Activated B cell treated with CpG ODN at 0.5 μM for 24 hours (primary cell): ENCODE results near the gene RFC2. TPM values are rescaled to one million over a fixed set of nuclear protein-coding genes. Genes with fewer than 3 reads are reported as not detected.
"Not testable (repeated sequence)": the region's sequence is repeated elsewhere in the genome, so short reads cannot be mapped to it uniquely, and the experiment has no call there.

Experiments
- ATAC-seq: fragments of 200-7000 bp; cut with Tn5 transposase; one replicate; pipeline ENCODE4 v1.10.0; 2021; ENCODE audit warnings: low read depth, mild to moderate bottlenecking, moderate library complexity
- CTCF ChIA-PET: fragments of 350-600 bp; sonication (Branson Sonifier 250); formaldehyde crosslinking; loops from one replicate; lab custom pipeline; 2021; ENCODE audit warnings: antibody characterized with exemption; lab: Charles Lee
- POLR2A ChIA-PET: fragments of 350-600 bp; sonication (Branson Sonifier 250); formaldehyde crosslinking; loops from one replicate; lab custom pipeline; 2021; ENCODE audit warnings: antibody characterized with exemption; lab: Charles Lee
- DNase-seq: peaks from one replicate; pipeline ENCODE4 v3.0.0; 2022
- H3K27ac Mint-ChIP-seq: one replicate; pipeline ENCODE4 v1.8.0; 2020; ENCODE audit warnings: mixed read lengths
- H3K27me3 Mint-ChIP-seq: one replicate; pipeline ENCODE4 v1.8.0; 2021; ENCODE audit warnings: mixed read lengths
- H3K36me3 Mint-ChIP-seq: one replicate; pipeline ENCODE4 v1.8.0; 2021; ENCODE audit warnings: low read depth, mixed read lengths
- H3K4me1 Mint-ChIP-seq: one replicate; pipeline ENCODE4 v1.8.0; 2021; ENCODE audit warnings: mixed read lengths
- H3K4me3 Mint-ChIP-seq: one replicate; pipeline ENCODE4 v1.8.0; 2020; ENCODE audit warnings: mild to moderate bottlenecking, mixed read lengths
- H3K9me3 Mint-ChIP-seq: one replicate; pipeline ENCODE4 v1.8.0; 2020; ENCODE audit warnings: mixed read lengths
- intact Hi-C: fragments of 100-400 bp; cut with micrococcal nuclease; formaldehyde crosslinking; loops from one replicate; pipeline ENCODE4 v1.15.1; 2024
- total RNA-seq: library from RNA; stranded (reverse); gene quantifications from 2 replicates; pipeline ENCODE4 v1.2.3, GENCODE V29; 2022
- TF ChIP-seq, protein P1 (sequence below): fragments of 200-600 bp; IDR thresholded peaks from one replicate; pipeline ENCODE4 v1.8.0; 2022; ENCODE audit warnings: antibody characterized with exemption, mild to moderate bottlenecking

The RFC2 gene
- total RNA-seq, 1 donor from 2014 or later: 44.0 TPM

DNA sequence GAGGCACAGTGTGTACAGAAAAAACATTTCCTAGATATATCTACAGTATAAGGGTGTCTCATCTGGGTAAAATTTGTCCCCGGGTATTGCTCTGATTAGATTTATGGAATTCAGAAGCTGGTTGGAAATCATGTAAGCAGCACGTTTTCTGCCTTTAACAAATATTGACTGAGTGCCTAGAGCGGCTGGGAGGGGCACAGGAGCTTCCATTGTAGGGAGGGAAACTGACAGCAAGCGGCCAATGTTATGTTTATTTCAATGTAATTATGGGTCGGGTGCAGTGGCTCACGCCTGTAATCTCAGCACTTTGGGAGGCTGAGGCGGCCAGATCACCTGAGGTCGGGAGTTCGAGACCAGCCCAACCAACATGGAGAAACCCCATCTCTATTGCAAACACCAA is 4.4 kb upstream of the RFC2 start:
- no peak overlapping the region for H3K27ac Mint-ChIP-seq
- peaks cover 8% of the 10 kb centered on the region for H3K36me3 Mint-ChIP-seq
- ATAC-seq (no peak), DNase-seq (no peak)
- intact Hi-C loops: no loop called here
- no peaks in the 10 kb centered on the region for H3K9me3 Mint-ChIP-seq
- ChIA-PET CTCF (no interaction called here), POLR2A (interaction anchor here (0.9 to 3.2 kb wide), 3 partner anchors 26 to 48 kb away, joined by 5 to 9 read pairs (median 9); partner anchors contain the start of gene LAT2)
- H3K27me3 Mint-ChIP-seq: no peaks in the 10 kb centered on the region
- TF ChIP-seq, protein P1, sequence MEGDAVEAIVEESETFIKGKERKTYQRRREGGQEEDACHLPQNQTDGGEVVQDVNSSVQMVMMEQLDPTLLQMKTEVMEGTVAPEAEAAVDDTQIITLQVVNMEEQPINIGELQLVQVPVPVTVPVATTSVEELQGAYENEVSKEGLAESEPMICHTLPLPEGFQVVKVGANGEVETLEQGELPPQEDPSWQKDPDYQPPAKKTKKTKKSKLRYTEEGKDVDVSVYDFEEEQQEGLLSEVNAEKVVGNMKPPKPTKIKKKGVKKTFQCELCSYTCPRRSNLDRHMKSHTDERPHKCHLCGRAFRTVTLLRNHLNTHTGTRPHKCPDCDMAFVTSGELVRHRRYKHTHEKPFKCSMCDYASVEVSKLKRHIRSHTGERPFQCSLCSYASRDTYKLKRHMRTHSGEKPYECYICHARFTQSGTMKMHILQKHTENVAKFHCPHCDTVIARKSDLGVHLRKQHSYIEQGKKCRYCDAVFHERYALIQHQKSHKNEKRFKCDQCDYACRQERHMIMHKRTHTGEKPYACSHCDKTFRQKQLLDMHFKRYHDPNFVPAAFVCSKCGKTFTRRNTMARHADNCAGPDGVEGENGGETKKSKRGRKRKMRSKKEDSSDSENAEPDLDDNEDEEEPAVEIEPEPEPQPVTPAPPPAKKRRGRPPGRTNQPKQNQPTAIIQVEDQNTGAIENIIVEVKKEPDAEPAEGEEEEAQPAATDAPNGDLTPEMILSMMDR: no peak
- H3K4me3 Mint-ChIP-seq: no peak overlapping the region
- peaks cover 34% of the 10 kb centered on the region for H3K4me1 Mint-ChIP-seq

- Mint-ChIP-seq H3K27me3 (no peaks in the 10 kb centered on the region), H3K9me3 (no peaks in the 10 kb centered on the region), H3K36me3 (peaks cover 12% of the 10 kb centered on the region), H3K27ac (no peak overlapping the region), H3K4me3 (peak overlapping the region; percentile 37), H3K4me1 (peaks cover 43% of the 10 kb centered on the region)
- DNase-seq (no peak), ATAC-seq (no peak)
- ChIA-PET POLR2A (interaction anchor here (0.6 to 4.9 kb wide), 7 partner anchors 13 to 47 kb away, joined by 3 to 24 read pairs (median 6); partner anchors contain the start of gene LAT2), CTCF (interaction anchor here (1.3 kb wide), 1 partner anchor 50 kb away, joined by 4 read pairs; no protein-coding TSS in a partner anchor)
- TF ChIP-seq, protein P1: no peak
- intact Hi-C loops: no loop called here
Measured at GRCh38 chr7:74256491-74257408, 2.6 kb upstream of the RFC2 start.

DNA sequence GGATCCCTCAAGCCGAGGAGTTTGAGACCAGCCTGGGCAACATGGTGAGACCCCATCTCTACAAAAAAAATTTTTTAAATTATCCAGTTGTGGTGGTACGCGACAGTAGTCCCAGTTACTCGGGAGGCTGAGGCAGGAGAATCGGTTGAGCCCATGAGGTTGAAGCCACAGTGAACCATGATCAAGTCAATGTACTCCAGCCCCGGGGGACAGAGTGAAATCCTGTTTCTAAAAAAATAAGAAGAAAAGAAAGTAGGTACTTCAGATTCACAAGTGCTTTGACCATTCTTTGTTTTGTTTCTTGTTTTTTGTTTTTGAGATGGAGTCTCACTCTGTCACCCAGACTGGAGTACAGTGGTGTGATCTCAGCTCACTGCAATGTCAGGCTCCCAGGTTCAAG is 1.3 kb upstream of the RFC2 start:
- not testable (repeated sequence) for DNase-seq, H3K9me3 Mint-ChIP-seq, H3K27me3 Mint-ChIP-seq, H3K27ac Mint-ChIP-seq, ATAC-seq
- POLR2A ChIA-PET: interaction anchor here (1.3 to 4.9 kb wide), 4 partner anchors 11 to 45 kb away, joined by 6 to 24 read pairs (median 14); partner anchors contain the start of gene LAT2
- CTCF ChIA-PET: interaction anchor here (1.2 kb wide), 1 partner anchor 35 kb away, joined by 3 read pairs; no protein-coding TSS in a partner anchor
- H3K36me3 Mint-ChIP-seq: peaks cover 19% of the 10 kb centered on the region
- H3K4me1 Mint-ChIP-seq: peaks cover 46% of the 10 kb centered on the region
- peak overlapping the region; percentile 95 for H3K4me3 Mint-ChIP-seq
- intact Hi-C loops: loop anchor here (1.0 to 2.0 kb wide), 2 partner anchors 8 to 17 kb away; no protein-coding TSS in a partner anchor

GRCh38 chr7:74254858-74255379 is 720 bp upstream of the RFC2 start:
- ATAC-seq: no peak
- ChIA-PET CTCF (interaction anchor here (0.7 to 1.2 kb wide), 2 partner anchors 36 to 49 kb away, joined by 3 read pairs; no protein-coding TSS in a partner anchor), POLR2A (interaction anchor here (0.7 to 4.9 kb wide), 10 partner anchors 9 to 44 kb away, joined by 3 to 24 read pairs (median 6); partner anchors contain the start of genes CLIP2 and LAT2)
- H3K4me1 Mint-ChIP-seq: peaks cover 50% of the 10 kb centered on the region
- H3K27me3 Mint-ChIP-seq: no peaks in the 10 kb centered on the region
- peaks cover 25% of the 10 kb centered on the region for H3K36me3 Mint-ChIP-seq
- DNase-seq: no peak
- H3K4me3 Mint-ChIP-seq: peak overlapping the region; percentile 95
- TF ChIP-seq, protein P1: no peak
- peak overlapping the region; percentile 93 for H3K27ac Mint-ChIP-seq
- intact Hi-C loops: loop anchor here (1.0 to 2.0 kb wide), 8 partner anchors 8 to 81 kb away; partner anchors contain the start of genes CLIP2 and EIF4H
- no peaks in the 10 kb centered on the region for H3K9me3 Mint-ChIP-seq

DNA sequence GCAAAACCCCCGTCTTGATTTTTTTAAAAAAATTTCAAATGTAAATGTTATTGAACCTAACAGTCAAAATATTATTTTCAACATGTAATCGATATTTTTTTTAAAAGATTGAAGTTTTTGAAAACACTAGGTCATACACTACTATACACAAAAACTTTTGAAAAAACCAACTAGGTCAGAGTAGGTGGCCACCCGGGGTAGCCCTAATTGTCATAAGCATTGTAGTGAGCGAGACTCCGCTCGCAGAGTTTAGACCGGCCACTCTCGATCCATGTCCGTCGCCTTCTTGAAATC is 417 bp downstream of the RFC2 start:
- TF ChIP-seq, protein P1: no peak
- ChIA-PET POLR2A (interaction anchor here (0.7 to 4.9 kb wide), 8 partner anchors 12 to 728 kb away, joined by 3 to 24 read pairs (median 6); partner anchors contain the start of genes CLIP2 and LAT2), CTCF (no interaction called here)
- ATAC-seq (no peak), DNase-seq (no peak)
- Mint-ChIP-seq H3K9me3 (no peaks in the 10 kb centered on the region), H3K27me3 (no peaks in the 10 kb centered on the region), H3K4me1 (peaks cover 50% of the 10 kb centered on the region), H3K36me3 (peaks cover 34% of the 10 kb centered on the region), H3K4me3 (peak overlapping the region; percentile 95), H3K27ac (peak overlapping the region; percentile 93)
- intact Hi-C loops: loop anchor here (1.0 to 2.0 kb wide), 7 partner anchors 11 to 79 kb away; partner anchors contain the start of genes CLIP2 and EIF4H
